H1 (cell line): ENCODE results near the gene PROZ. TPM values are rescaled to one million over a fixed set of nuclear protein-coding genes. Genes with fewer than 3 reads are reported as not detected.

ENCODE experiments used
- CTCF ChIA-PET: fragments of 300-600 bp; sonication (Branson Sonifier 250); formaldehyde crosslinking; loops from one replicate; lab custom pipeline; 2021; ENCODE audit not compliant: partially characterized antibody; lab: Charles Lee
- POLR2A ChIA-PET: fragments of 300-600 bp; sonication (Branson Sonifier 250); formaldehyde crosslinking; loops from one replicate; lab custom pipeline; 2021; ENCODE audit warnings: inconsistent platforms; ENCODE audit not compliant: partially characterized antibody; lab: Charles Lee
- DNase-seq, 2 experiments: peaks; one replicate each; pipeline versions ENCODE4 v3.0.0 to v3.0.0-alpha.2; 2010 to 2022; ENCODE audit warnings: low spot score in 2 of 2, low read depth in 1 of 2, mixed read lengths in 1 of 2
- FAIRE-seq: peaks from 2 replicates; lab custom pipeline; 2011; peaks lifted over from hg19 to GRCh38; lab: Jason Lieb, UNC
- H2AFZ ChIP-seq: 2 replicates; pipeline ENCODE4 v1.8.1; 2012; ENCODE audit warnings: low read length, inconsistent platforms
- H2AK5ac ChIP-seq: 2 replicates; pipeline ENCODE4 v1.6.1; 2013; ENCODE audit warnings: low read depth, low read length
- H2BK120ac ChIP-seq: replicated peaks from 2 replicates; pipeline ENCODE3; 2013; ENCODE audit warnings: low read depth, low read length, inconsistent platforms
- H2BK12ac ChIP-seq: 2 replicates; pipeline ENCODE4 v1.6.1; 2013; ENCODE audit warnings: low read depth, low read length
- H2BK15ac ChIP-seq: 2 replicates; pipeline ENCODE4 v1.6.1; 2013; ENCODE audit warnings: low read length
- H2BK20ac ChIP-seq: 2 replicates; pipeline ENCODE4 v1.6.1; 2013; ENCODE audit warnings: low read length
- H2BK5ac ChIP-seq: 2 replicates; pipeline ENCODE4 v1.6.1; 2013; ENCODE audit warnings: low read depth, low read length
- H3K14ac ChIP-seq: 2 replicates; pipeline ENCODE4 v1.6.1; 2013; ENCODE audit warnings: inconsistent platforms; ENCODE audit not compliant: insufficient read length
- H3K18ac ChIP-seq: 2 replicates; pipeline ENCODE4 v1.6.1; 2013; ENCODE audit warnings: low read length; ENCODE audit errors: extremely low read depth
- H3K23ac ChIP-seq: 2 replicates; pipeline ENCODE4 v1.6.1; 2013; ENCODE audit warnings: inconsistent platforms; ENCODE audit not compliant: insufficient read length
- H3K23me2 ChIP-seq: 2 replicates; pipeline ENCODE4 v1.6.1; 2013; ENCODE audit warnings: low read depth, low read length
- H3K27ac ChIP-seq: 2 replicates; pipeline ENCODE4 v1.6.1; 2011; ENCODE audit warnings: low read depth, low read length, inconsistent platforms
- H3K27me3 ChIP-seq, 4 experiments: replicated peaks in 1 of 4; 1 replicate in 1 of 4; 2 replicates in 3 of 4; pipeline versions ENCODE4 v1.6.1 to v1.8.1; 2011 to 2013; ENCODE audit warnings: low read length in 3 of 4, mild to moderate bottlenecking in 3 of 4, inconsistent platforms in 2 of 4, mixed read lengths in 2 of 4, moderate library complexity in 1 of 4; ENCODE audit not compliant: control insufficient read depth in 3 of 4, insufficient read depth in 3 of 4; ENCODE audit errors: extremely low read depth in 1 of 4
- H3K36me3 ChIP-seq, 4 experiments: 2 replicates each; pipeline versions ENCODE4 v1.6.1 to v1.8.1; 2011 to 2013; ENCODE audit warnings: mild to moderate bottlenecking in 4 of 4, low read length in 3 of 4, moderate library complexity in 2 of 4, control low read depth in 1 of 4, inconsistent platforms in 1 of 4; ENCODE audit not compliant: insufficient read depth in 4 of 4, control insufficient read depth in 2 of 4
- H3K4ac ChIP-seq: replicated peaks from 2 replicates; pipeline ENCODE3; 2013; ENCODE audit warnings: low read length, low read depth, mixed read lengths, inconsistent platforms; ENCODE audit not compliant: insufficient read length
- H3K4me1 ChIP-seq, 4 experiments: replicated peaks in 1 of 4; 1 replicate in 1 of 4; 2 replicates in 3 of 4; pipeline versions ENCODE4 v1.6.1 to v1.8.1; 2011 to 2013; ENCODE audit warnings: low read length in 3 of 4, inconsistent platforms in 2 of 4, mixed read lengths in 1 of 4; ENCODE audit not compliant: insufficient read depth in 4 of 4, control insufficient read depth in 3 of 4
- H3K4me2 ChIP-seq, 2 experiments: 2 replicates each; pipeline versions ENCODE4 v1.6.1 to v1.8.1; 2011 to 2013; ENCODE audit warnings: low read depth in 2 of 2, low read length in 2 of 2, control low read depth in 1 of 2, inconsistent platforms in 1 of 2, mild to moderate bottlenecking in 1 of 2; ENCODE audit not compliant: insufficient read depth in 1 of 2
- H3K4me3 ChIP-seq, 4 experiments: fragments of 200-600, 300-600 bp in 1 of 4; sonication (generic), shearing (Covaris generic), sonication (Bioruptor Twin) in 1 of 4; 2 replicates each; pipeline versions ENCODE4 v1.5.1 to v1.8.1; 2011 to 2016; ENCODE audit warnings: low read length in 4 of 4, low read depth in 3 of 4, control low read depth in 2 of 4, inconsistent platforms in 2 of 4, mild to moderate bottlenecking in 2 of 4, mixed read lengths in 1 of 4, moderate library complexity in 1 of 4; ENCODE audit not compliant: insufficient read depth in 2 of 4; ENCODE audit errors: extremely low read depth in 1 of 4
- H3K56ac ChIP-seq: replicated peaks from 2 replicates; pipeline ENCODE3; 2013; ENCODE audit warnings: low read depth, mild to moderate bottlenecking, mixed read lengths, low read length, inconsistent platforms; ENCODE audit not compliant: insufficient read length
- H3K79me1 ChIP-seq: 2 replicates; pipeline ENCODE4 v1.6.1; 2013; ENCODE audit warnings: low read depth, low read length, control low read depth
- H3K79me2 ChIP-seq, 2 experiments: 2 replicates each; pipeline versions ENCODE4 v1.6.1 to v1.8.1; 2012 to 2013; ENCODE audit warnings: low read length in 2 of 2, mild to moderate bottlenecking in 2 of 2, inconsistent platforms in 1 of 2; ENCODE audit not compliant: insufficient read depth in 2 of 2, control insufficient read depth in 1 of 2
- H3K9ac ChIP-seq, 4 experiments: replicated peaks in 1 of 4; 1 replicate in 1 of 4; 2 replicates in 3 of 4; pipeline versions ENCODE4 v1.6.1 to v1.8.1; 2011 to 2013; ENCODE audit warnings: low read depth in 3 of 4, low read length in 3 of 4, control low read depth in 2 of 4, mild to moderate bottlenecking in 2 of 4, moderate library complexity in 2 of 4, inconsistent platforms in 1 of 4; ENCODE audit errors: extremely low read depth in 1 of 4
- H3K9me3 ChIP-seq, 2 experiments: 2 replicates each; pipeline versions ENCODE4 v1.6.1 to v1.8.1; 2012 to 2013; ENCODE audit warnings: mild to moderate bottlenecking in 2 of 2, moderate library complexity in 2 of 2, control low read depth in 1 of 2, inconsistent platforms in 1 of 2, low read depth in 1 of 2, low read length in 1 of 2, mixed read lengths in 1 of 2; ENCODE audit not compliant: insufficient read depth in 2 of 2
- H4K20me1 ChIP-seq, 2 experiments: replicated peaks in 1 of 2; 2 replicates each; pipeline versions ENCODE3 to v1.8.1; 2011 to 2013; ENCODE audit warnings: inconsistent platforms in 2 of 2, low read length in 2 of 2, mild to moderate bottlenecking in 1 of 2; ENCODE audit not compliant: insufficient read depth in 2 of 2, control insufficient read depth in 1 of 2
- H4K5ac ChIP-seq: 2 replicates; pipeline ENCODE4 v1.6.1; 2013; ENCODE audit warnings: low read length, low read depth, mixed read lengths, inconsistent platforms; ENCODE audit not compliant: insufficient read length
- H4K8ac ChIP-seq: 2 replicates; pipeline ENCODE4 v1.8.0; 2013; ENCODE audit warnings: mild to moderate bottlenecking, moderate library complexity, low read length, inconsistent platforms; ENCODE audit not compliant: insufficient read depth; ENCODE audit errors: extremely low read depth
- H4K91ac ChIP-seq: replicated peaks from 2 replicates; pipeline ENCODE3; 2013; ENCODE audit warnings: low read length, mixed read lengths, inconsistent platforms; ENCODE audit not compliant: insufficient read length
- BCL11A ChIP-seq, 2 experiments: IDR thresholded peaks; one replicate each; pipeline ENCODE4 v1.6.1; 2011; ENCODE audit warnings: low read depth in 2 of 2, low read length in 2 of 2, mild to moderate bottlenecking in 2 of 2
- CBX5 ChIP-seq: fragments of 300-800, 300-1000 bp; sonication (generic); IDR thresholded peaks from 2 replicates; pipeline ENCODE4 v1.7.1; 2016; ENCODE audit warnings: antibody characterized with exemption, low read length, low read depth
- CEBPB ChIP-seq: IDR thresholded peaks from 2 replicates; pipeline ENCODE4 v1.6.1; 2012; ENCODE audit warnings: low read depth, low read length
- EP300 ChIP-seq, 2 experiments: IDR thresholded peaks; 1 replicate in 1 of 2; 2 replicates in 1 of 2; pipeline ENCODE4 v1.6.1; 2011 to 2012; ENCODE audit warnings: low read depth in 2 of 2, low read length in 2 of 2, mild to moderate bottlenecking in 2 of 2, borderline replicate concordance in 1 of 2, inconsistent platforms in 1 of 2, moderate library complexity in 1 of 2
- FOSL1 ChIP-seq: IDR thresholded peaks from 2 replicates; pipeline ENCODE4 v1.6.1; 2011; ENCODE audit warnings: mild to moderate bottlenecking, low read depth, low read length, moderate library complexity; ENCODE audit not compliant: insufficient read depth
- KDM4A ChIP-seq: IDR thresholded peaks from one replicate; pipeline ENCODE4 v1.7.1; 2012; ENCODE audit warnings: low read depth, mild to moderate bottlenecking, moderate library complexity, low read length, inconsistent platforms; ENCODE audit not compliant: severe bottlenecking
- NANOG ChIP-seq: IDR thresholded peaks from 2 replicates; pipeline ENCODE4 v1.6.1; 2011; ENCODE audit warnings: low read length, low read depth, mild to moderate bottlenecking, inconsistent platforms; ENCODE audit not compliant: insufficient read depth, poor library complexity, severe bottlenecking
- POU5F1 ChIP-seq: IDR thresholded peaks from 2 replicates; pipeline ENCODE4 v1.6.1; 2011; ENCODE audit warnings: low read depth, mild to moderate bottlenecking, low read length, moderate library complexity
- RAD21 ChIP-seq, 2 experiments: IDR thresholded peaks in 1 of 2; conservative IDR thresholded peaks in 1 of 2; 2 replicates each; pipeline ENCODE4 v1.6.1; 2011; ENCODE audit warnings: low read depth in 2 of 2, low read length in 2 of 2, improper control_type of control experiment in 1 of 2, inconsistent platforms in 1 of 2, mild to moderate bottlenecking in 1 of 2, moderate library complexity in 1 of 2
- TEAD4 ChIP-seq: IDR thresholded peaks from 2 replicates; pipeline ENCODE4 v1.6.1; 2012; ENCODE audit warnings: low read depth, low read length, inconsistent platforms, mixed read lengths
- YY1 ChIP-seq: IDR thresholded peaks from 2 replicates; pipeline ENCODE4 v1.6.1; 2011; ENCODE audit warnings: low read depth, mild to moderate bottlenecking, low read length
- WGBS, 2 experiments: shearing (Covaris generic) in 1 of 2; methylation state at CpG; one replicate each; pipeline versions ENCODE4 v1.1.6 to v1.1.7; 2013 to 2015; ENCODE audit warnings: low lambda C conversion rate in 2 of 2, mixed read lengths in 2 of 2, inconsistent platforms in 1 of 2, low coverage in 1 of 2, missing lambda C conversion rate in 1 of 2; ENCODE audit not compliant: insufficient replicate concordance in 2 of 2, insufficient coverage in 1 of 2, insufficient read length in 1 of 2; ENCODE audit errors: extremely low coverage in 1 of 2, missing lambda C conversion rate in 1 of 2; 5-methylcytosine and 5-hydroxymethylcytosine counted together
- polyA plus RNA-seq, 7 experiments: library from polyadenylated mRNA; depleted of rRNA in 3 of 7; stranded (reverse) in 5 of 7; unstranded in 2 of 7; fragments of >200 nt in 5 of 7; fragments of 200-250 nt in 2 of 7; gene quantifications; 1 replicate in 5 of 7; 2 replicates in 1 of 7; 4 replicates in 1 of 7; pipeline versions ENCODE4 v1.2.1 to v1.2.3, GENCODE V29; 2011 to 2013; ENCODE audit warnings: missing spikeins in 2 of 7, mixed read lengths in 2 of 7
- total RNA-seq: library from RNA; stranded (reverse); fragmentation: NEBNext Ultra II Directional; extraction: Animal tissue kit (Norgen Biotek cat#: 25700); gene quantifications from 2 replicates; pipeline ENCODE4 v1.2.1, GENCODE V29; 2021

PROZ gene
- total and polyA plus RNA-seq, 2 of the 8 experiments (the other 6 are each of a cell fraction or from before 2014, with no cell fraction given): not detected

DNA sequence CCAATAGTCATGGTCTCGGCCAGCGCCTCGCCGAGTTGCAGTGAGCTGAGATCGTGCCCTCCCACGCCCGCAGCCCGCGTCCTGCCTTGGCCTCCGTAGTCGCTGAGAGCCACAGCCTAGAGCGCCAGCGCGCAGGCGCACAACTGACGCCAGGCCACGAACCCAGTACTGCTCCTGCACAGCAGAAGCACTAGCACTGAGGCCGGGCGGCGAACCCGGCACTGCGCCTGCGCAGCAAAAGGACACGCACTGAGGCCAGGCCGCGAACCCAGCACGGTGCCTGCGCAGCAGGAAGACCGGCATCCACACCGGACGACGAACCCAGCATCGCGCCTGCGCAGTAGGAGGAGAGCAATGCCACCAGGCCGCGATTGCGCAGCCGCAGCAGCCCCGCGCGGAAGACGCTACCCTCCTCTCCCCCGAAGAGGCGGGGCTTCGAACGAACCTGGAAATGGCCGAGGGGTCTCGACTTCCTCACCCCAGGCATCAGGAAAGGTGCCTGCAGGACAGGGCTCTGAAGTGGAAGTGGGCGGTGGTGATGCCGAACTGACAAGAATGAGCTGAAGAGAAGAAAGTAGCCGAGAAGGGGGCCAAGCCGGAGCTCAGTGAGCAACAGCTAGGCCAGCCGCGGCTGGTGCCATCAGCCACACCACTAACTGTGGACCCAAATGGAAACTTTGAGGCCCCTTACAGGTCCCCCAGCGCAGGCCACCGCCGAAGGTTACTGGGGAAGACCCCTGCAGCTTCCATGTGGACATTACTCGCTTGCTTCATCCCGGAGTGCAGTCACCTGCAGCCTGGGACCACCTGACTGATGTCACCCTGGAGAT is 28.3 kb upstream of the PROZ start:
- no peak for DNase-seq
- H3K4me3 ChIP-seq: no peak overlapping the region
- TF ChIP-seq YY1 (no peak), RAD21 (IDR thresholded peaks at IDR 0.05 in 1 of 2, conservative IDR thresholded peaks at IDR 0.05 in 1 of 2; ENCODE audit: low read depth in 2 of 2, low read length in 2 of 2) (no peak), NANOG (no peak), POU5F1 (no peak), KDM4A (no peak), CEBPB (no peak), BCL11A (IDR thresholded peaks at IDR 0.05; ENCODE audit: low read depth in 2 of 2, low read length in 2 of 2) (no peak), CBX5 (no peak), FOSL1 (no peak), TEAD4 (no peak), EP300 (IDR thresholded peaks at IDR 0.05; ENCODE audit: borderline replicate concordance in 1 of 2, low read depth in 2 of 2, low read length in 2 of 2) (no peak)

More for the DNA sequence above, 28.3 kb upstream of the PROZ start:
- H4K8ac ChIP-seq: peak overlapping the region; percentile 63; the same call in 1 of the 2 replicates
- no peak overlapping the region; the same call in 1 of the 2 replicates for H2BK5ac ChIP-seq
- ChIA-PET CTCF (interaction anchor here (1.8 kb wide), 1 partner anchor 13 kb away, joined by 6 read pairs; no protein-coding TSS in a partner anchor), POLR2A (interaction anchor here (0.7 to 2.0 kb wide), 3 partner anchors 13 to 502 kb away, joined by 3 to 4 read pairs (median 4); no protein-coding TSS in a partner anchor)
- peak overlapping the region; percentile 60; the same call in 1 of the 2 replicates for H2BK12ac ChIP-seq
- no peak overlapping the region for H2AFZ ChIP-seq
- no peaks in the 10 kb centered on the region for H3K79me2 ChIP-seq
- no peaks in the 10 kb centered on the region for H3K36me3 ChIP-seq
- no peak overlapping the region for H4K91ac ChIP-seq
- H3K4me2 ChIP-seq: no peak overlapping the region
- H4K5ac ChIP-seq: no peak overlapping the region
- no peak for FAIRE-seq
- no peak overlapping the region for H3K9ac ChIP-seq
- no peaks in the 10 kb centered on the region for H3K9me3 ChIP-seq
- no peak overlapping the region for H3K27ac ChIP-seq
- no peak overlapping the region for H2AK5ac ChIP-seq
- no peaks in the 10 kb centered on the region for H3K27me3 ChIP-seq
- WGBS, 2 experiments: 93% methylated on average over 45 of the region's 60 CpGs; no CpG with 5 or more reads in 1 of the 2 experiments
- H4K20me1 ChIP-seq: no peaks in the 10 kb centered on the region
- peaks cover 0 to 6% (median 0%) of the 10 kb centered on the region in 4 experiments; a peak in 2 of 7 replicates for H3K4me1 ChIP-seq
- no peak overlapping the region for H3K14ac ChIP-seq
- no peaks in the 10 kb centered on the region for H3K79me1 ChIP-seq
- H2BK20ac ChIP-seq: no peak overlapping the region
- H3K4ac ChIP-seq: no peak overlapping the region
- no peak overlapping the region for H2BK120ac ChIP-seq
- peak overlapping the region; percentile 31; the same call in 1 of the 2 replicates for H2BK15ac ChIP-seq
- H3K56ac ChIP-seq: no peak overlapping the region
- no peaks in the 10 kb centered on the region for H3K23me2 ChIP-seq
- H3K18ac ChIP-seq: no peak overlapping the region
- no peak overlapping the region for H3K23ac ChIP-seq
